ENCODE data around the gene MYD88.

The MYD88 gene

DNA sequence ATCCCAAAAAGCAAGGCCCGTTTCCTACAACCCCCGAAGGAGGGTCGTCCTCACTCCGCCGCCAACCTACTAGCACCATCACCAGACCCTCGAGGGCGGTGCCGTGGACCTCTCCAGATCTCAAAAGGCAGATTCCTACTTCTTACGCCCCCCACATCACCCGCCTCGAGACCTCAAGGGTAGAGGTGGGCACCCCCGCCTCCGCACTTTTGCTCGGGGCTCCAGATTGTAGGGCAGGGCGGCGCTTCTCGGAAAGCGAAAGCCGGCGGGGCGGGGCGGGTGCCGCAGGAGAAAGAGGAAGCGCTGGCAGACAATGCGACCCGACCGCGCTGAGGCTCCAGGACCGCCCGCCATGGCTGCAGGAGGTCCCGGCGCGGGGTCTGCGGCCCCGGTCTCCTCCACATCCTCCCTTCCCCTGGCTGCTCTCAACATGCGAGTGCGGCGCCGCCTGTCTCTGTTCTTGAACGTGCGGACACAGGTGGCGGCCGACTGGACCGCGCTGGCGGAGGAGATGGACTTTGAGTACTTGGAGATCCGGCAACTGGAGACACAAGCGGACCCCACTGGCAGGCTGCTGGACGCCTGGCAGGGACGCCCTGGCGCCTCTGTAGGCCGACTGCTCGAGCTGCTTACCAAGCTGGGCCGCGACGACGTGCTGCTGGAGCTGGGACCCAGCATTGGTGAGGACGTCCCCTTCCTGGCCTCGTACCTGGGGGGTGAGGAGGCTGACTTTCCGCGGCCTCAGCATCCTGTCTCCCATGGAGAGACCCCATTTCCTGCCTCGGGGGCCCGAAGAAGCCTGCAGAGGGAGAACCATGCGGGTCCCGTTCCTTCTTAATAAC is at the start of gene MYD88:
TSS of gene MYD88 (plus strand) at position 313 of the 842 bp plus-strand sequence. CDS start at position 353, 40 bp downstream.
- Mint-ChIP-seq H3K36me3 (peaks cover 47% of the 10 kb centered on the region), H3K27me3 (peaks cover 1% of the 10 kb centered on the region), H3K27ac (peak within 1 kb of the TSS; percentile 95), H3K4me1 (peaks cover 71% of the 10 kb centered on the region), H3K4me3 (peak within 1 kb of the TSS; percentile 90), H3K9me3 (no peaks in the 10 kb centered on the region)
- peak; percentile 92 for DNase-seq
- CTCF ChIA-PET, result interaction anchor here (1.0 to 1.2 kb wide), 2 partner anchors 25 to 206 kb away, joined by 4 read pairs; no protein-coding TSS in a partner anchor

DNA sequence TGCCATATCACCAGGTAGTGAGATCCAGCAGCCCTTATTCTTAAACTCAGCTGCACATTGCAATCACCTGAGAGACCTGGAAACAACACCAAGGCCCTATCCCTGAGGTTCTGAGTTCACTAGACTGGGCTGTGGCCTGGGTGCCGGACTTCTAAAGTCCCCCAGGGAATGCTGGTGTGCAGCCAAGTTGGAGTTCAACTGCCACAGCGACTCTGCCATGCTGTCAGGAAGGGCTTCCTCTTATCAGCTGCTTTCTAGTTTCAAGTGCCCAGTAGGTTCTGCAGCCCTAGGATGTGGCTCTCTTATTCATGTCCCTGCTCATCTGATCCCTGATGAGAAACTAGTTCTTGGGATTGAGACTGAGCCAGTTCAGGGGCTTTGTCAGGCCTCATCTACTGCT is 49.3 kb upstream of the MYD88 start:
- DNase-seq, result no peak
- Mint-ChIP-seq H3K27me3 (peaks cover 7% of the 10 kb centered on the region), H3K4me1 (no peaks in the 10 kb centered on the region), H3K9me3 (peaks cover 3% of the 10 kb centered on the region), H3K36me3 (peaks cover 2% of the 10 kb centered on the region), H3K27ac (no peak overlapping the region), H3K4me3 (no peak overlapping the region)
- CTCF ChIA-PET, result interaction anchor here (0.5 kb wide), 1 partner anchor 13 kb away, joined by 3 read pairs; no protein-coding TSS in a partner anchor

GRCh38 chr3:38090453-38090852 is 48.0 kb upstream of the MYD88 start:
- Mint-ChIP-seq H3K9me3 (no peaks in the 10 kb centered on the region), H3K27ac (no peak overlapping the region), H3K36me3 (no peaks in the 10 kb centered on the region), H3K27me3 (peaks cover 4% of the 10 kb centered on the region), H3K4me1 (no peaks in the 10 kb centered on the region), H3K4me3 (no peak overlapping the region)
- DNase-seq, result no peak
- CTCF ChIA-PET, result no interaction called here

GRCh38 chr3:38094999-38095398 is 43.5 kb upstream of the MYD88 start:
- Mint-ChIP-seq H3K4me3 (no peak overlapping the region), H3K27ac (no peak overlapping the region), H3K27me3 (peaks cover 17% of the 10 kb centered on the region), H3K36me3 (no peaks in the 10 kb centered on the region), H3K9me3 (no peaks in the 10 kb centered on the region), H3K4me1 (no peaks in the 10 kb centered on the region)
- no peak for DNase-seq
- CTCF ChIA-PET, result interaction anchor here (0.5 to 1.2 kb wide), 3 partner anchors 24 to 420 kb away, joined by 3 read pairs; no protein-coding TSS in a partner anchor

DNA sequence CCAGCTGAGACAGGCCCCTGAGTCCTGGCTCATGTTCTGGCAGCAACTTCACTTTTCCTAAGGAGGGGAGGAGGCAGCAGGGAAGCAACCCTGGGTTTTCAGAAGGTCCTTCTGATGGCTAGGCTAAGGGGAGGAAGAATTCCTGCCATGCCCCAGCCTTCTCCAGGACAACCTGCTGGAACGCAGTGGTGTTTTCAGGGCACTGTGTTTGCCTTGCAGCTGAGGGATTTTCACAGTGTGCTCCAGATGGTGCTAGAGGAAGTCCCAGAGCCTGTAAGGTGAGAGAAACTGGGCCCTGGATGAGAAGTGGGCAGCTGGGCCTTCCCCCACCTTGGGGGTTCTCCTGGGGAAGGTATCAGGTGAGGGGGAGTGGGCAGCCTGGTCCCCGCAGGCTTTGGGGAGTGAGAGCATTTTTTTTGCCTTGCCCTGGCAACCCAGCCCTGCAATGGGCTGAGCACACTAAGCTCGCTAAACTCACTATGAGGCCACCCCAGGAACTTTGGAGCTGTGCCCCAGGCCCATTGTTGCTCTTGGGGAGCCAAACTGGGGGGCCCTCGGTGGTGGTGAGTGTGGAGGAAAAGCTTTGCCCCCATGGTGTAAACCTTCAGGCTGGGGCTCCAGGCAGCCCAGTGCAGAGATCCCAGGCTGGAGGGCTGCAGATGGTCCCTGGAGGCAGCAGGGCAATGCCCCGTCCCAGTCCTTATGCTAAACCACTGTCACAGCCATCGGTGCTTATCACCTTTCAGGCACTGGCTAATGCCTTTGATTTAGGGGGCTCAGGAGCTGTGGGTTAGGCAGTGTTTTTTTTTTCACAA is 42.6 kb upstream of the MYD88 start:
- CTCF ChIA-PET, result no interaction called here
- Mint-ChIP-seq H3K9me3 (no peaks in the 10 kb centered on the region), H3K36me3 (no peaks in the 10 kb centered on the region), H3K27ac (no peak overlapping the region), H3K4me3 (no peak overlapping the region), H3K27me3 (peaks cover 17% of the 10 kb centered on the region), H3K4me1 (no peaks in the 10 kb centered on the region)
- no peak for DNase-seq

- H3K27me3 Mint-ChIP-seq, result peaks cover 24% of the 10 kb centered on the region
- no peak overlapping the region for H3K4me3 Mint-ChIP-seq
- H3K27ac Mint-ChIP-seq, result no peak overlapping the region
- no peak for DNase-seq
- H3K4me1 Mint-ChIP-seq, result no peaks in the 10 kb centered on the region
- H3K9me3 Mint-ChIP-seq, result no peaks in the 10 kb centered on the region
- H3K36me3 Mint-ChIP-seq, result no peaks in the 10 kb centered on the region
- CTCF ChIA-PET, result no interaction called here
Measured at GRCh38 chr3:38097446-38098375, 40.8 kb upstream of the MYD88 start.

GRCh38 chr3:38098376-38098723 is 40.1 kb upstream of the MYD88 start:
- peak; percentile 4 for DNase-seq
- Mint-ChIP-seq H3K27me3 (peaks cover 24% of the 10 kb centered on the region), H3K9me3 (no peaks in the 10 kb centered on the region), H3K4me1 (no peaks in the 10 kb centered on the region), H3K27ac (no peak overlapping the region), H3K4me3 (no peak overlapping the region), H3K36me3 (no peaks in the 10 kb centered on the region)
- CTCF ChIA-PET, result no interaction called here

GRCh38 chr3:38099518-38099917 is 38.9 kb upstream of the MYD88 start:
- H3K9me3 Mint-ChIP-seq, result no peaks in the 10 kb centered on the region
- no peaks in the 10 kb centered on the region for H3K36me3 Mint-ChIP-seq
- no peaks in the 10 kb centered on the region for H3K4me1 Mint-ChIP-seq
- H3K4me3 Mint-ChIP-seq, result no peak overlapping the region
- H3K27me3 Mint-ChIP-seq, result peaks cover 19% of the 10 kb centered on the region
- CTCF ChIA-PET, result no interaction called here
- no peak for DNase-seq
- H3K27ac Mint-ChIP-seq, result no peak overlapping the region

DNA sequence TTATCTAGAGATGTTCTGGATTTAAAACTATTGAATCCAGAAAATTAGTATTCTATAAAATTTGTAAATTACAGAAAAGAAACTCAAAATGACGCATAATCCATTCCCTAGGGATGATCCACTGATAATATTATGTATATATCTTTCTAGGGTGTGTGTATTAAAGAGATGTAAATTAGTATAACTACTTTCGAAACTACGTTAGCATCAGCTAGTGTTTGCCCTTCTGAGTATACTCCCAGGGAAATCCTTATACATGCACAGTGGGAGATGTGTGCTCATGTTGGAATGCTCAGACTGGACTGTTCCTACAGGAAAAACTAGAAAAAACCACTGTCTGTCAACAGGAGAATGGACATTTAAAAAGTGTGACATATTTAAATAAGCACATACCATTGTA is 38.0 kb upstream of the MYD88 start:
- H3K36me3 Mint-ChIP-seq, result no peaks in the 10 kb centered on the region
- H3K9me3 Mint-ChIP-seq, result peaks cover 2% of the 10 kb centered on the region
- H3K27ac Mint-ChIP-seq, result no peak overlapping the region
- no peak overlapping the region for H3K4me3 Mint-ChIP-seq
- CTCF ChIA-PET, result no interaction called here
- no peak for DNase-seq
- no peaks in the 10 kb centered on the region for H3K4me1 Mint-ChIP-seq
- peaks cover 23% of the 10 kb centered on the region for H3K27me3 Mint-ChIP-seq

DNA sequence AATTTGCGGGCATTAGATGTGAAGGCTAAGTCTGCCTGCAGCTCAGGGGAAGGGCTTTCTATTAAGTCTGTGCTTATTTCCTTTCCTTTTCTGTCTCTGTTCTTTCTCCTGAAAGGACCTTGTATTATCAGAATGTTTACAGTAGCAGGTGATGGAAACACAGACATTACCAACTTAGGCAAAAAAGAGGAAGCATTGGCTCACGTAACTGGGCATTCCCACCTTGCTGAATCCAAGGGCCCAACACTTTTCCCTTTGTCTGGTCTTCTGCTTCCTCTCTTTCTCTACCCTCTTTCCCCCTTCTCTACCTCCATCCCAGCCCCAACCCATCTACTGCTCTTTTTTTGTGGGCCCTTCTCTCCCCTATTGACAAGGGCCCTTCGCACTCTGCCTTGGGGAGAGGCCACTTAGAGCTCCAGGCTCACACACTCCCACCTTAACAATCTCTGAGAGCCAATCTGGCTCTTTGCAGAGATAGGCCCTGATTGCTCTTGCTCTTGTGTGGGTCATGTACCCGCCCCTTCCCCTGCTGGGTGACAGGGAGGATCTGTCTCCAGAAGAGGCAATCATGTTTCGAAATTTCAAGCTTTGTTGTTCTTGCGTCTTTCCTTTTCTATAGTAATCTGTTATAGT is 36.5 kb upstream of the MYD88 start:
- H3K27ac Mint-ChIP-seq, result no peak overlapping the region
- H3K27me3 Mint-ChIP-seq, result peaks cover 21% of the 10 kb centered on the region
- CTCF ChIA-PET, result interaction anchor here (0.7 kb wide), 1 partner anchor 13 kb away, joined by 3 read pairs; no protein-coding TSS in a partner anchor
- H3K9me3 Mint-ChIP-seq, result peaks cover 2% of the 10 kb centered on the region
- no peaks in the 10 kb centered on the region for H3K4me1 Mint-ChIP-seq
- no peak for DNase-seq
- no peaks in the 10 kb centered on the region for H3K36me3 Mint-ChIP-seq
- H3K4me3 Mint-ChIP-seq, result no peak overlapping the region

GRCh38 chr3:38102444-38102814 is 36.0 kb upstream of the MYD88 start:
- Mint-ChIP-seq H3K9me3 (peaks cover 2% of the 10 kb centered on the region), H3K27me3 (peaks cover 17% of the 10 kb centered on the region), H3K4me3 (no peak overlapping the region), H3K27ac (no peak overlapping the region), H3K4me1 (no peaks in the 10 kb centered on the region), H3K36me3 (no peaks in the 10 kb centered on the region)
- no peak for DNase-seq
- CTCF ChIA-PET, result interaction anchor here (0.7 kb wide), 1 partner anchor 13 kb away, joined by 3 read pairs; no protein-coding TSS in a partner anchor

- peaks cover 2% of the 10 kb centered on the region for H3K9me3 Mint-ChIP-seq
- H3K4me3 Mint-ChIP-seq, result no peak overlapping the region
- no peaks in the 10 kb centered on the region for H3K4me1 Mint-ChIP-seq
- CTCF ChIA-PET, result no interaction called here
- H3K27ac Mint-ChIP-seq, result no peak overlapping the region
- peaks cover 10% of the 10 kb centered on the region for H3K27me3 Mint-ChIP-seq
- no peaks in the 10 kb centered on the region for H3K36me3 Mint-ChIP-seq
- no peak for DNase-seq
Measured at GRCh38 chr3:38105525-38105924, 32.9 kb upstream of the MYD88 start.

GRCh38 chr3:38107911-38108648 is 30.4 kb upstream of the MYD88 start:
- H3K36me3 Mint-ChIP-seq, result no peaks in the 10 kb centered on the region
- no peak overlapping the region for H3K27ac Mint-ChIP-seq
- no peak overlapping the region for H3K4me3 Mint-ChIP-seq
- DNase-seq, result no peak
- CTCF ChIA-PET, result interaction anchor here (0.7 to 1.3 kb wide), 2 partner anchors 10 to 12 kb away, joined by 3 read pairs; no protein-coding TSS in a partner anchor
- H3K4me1 Mint-ChIP-seq, result no peaks in the 10 kb centered on the region
- peaks cover 2% of the 10 kb centered on the region for H3K9me3 Mint-ChIP-seq
- H3K27me3 Mint-ChIP-seq, result peaks cover 3% of the 10 kb centered on the region
